T-cell (primary cell): ENCODE data around the gene PRKN. TPM values are rescaled to one million over a fixed set of nuclear protein-coding genes. Genes with fewer than 3 reads are reported as not detected.

Source experiments
- ATAC-seq, 4 experiments: fragments of 200-7000 bp in 3 of 4; fragments of 150-1000 bp in 1 of 4; cut with Tn5 transposase; replicated peaks in 1 of 4; 1 replicate in 3 of 4; 2 replicates in 1 of 4; pipeline ENCODE4 v1.10.0; 2021; ENCODE audit warnings: moderate library complexity in 3 of 4, mild to moderate bottlenecking in 2 of 4, moderate number of reproducible peaks in 1 of 4
- CTCF ChIA-PET, 2 donors: fragments of 300-600 bp; sonication (Branson Sonifier 250); formaldehyde crosslinking; loops; one replicate each; lab custom pipeline; 2022; ENCODE audit warnings: antibody characterized with exemption in 2 of 2; lab: Charles Lee
- POLR2A ChIA-PET, 2 donors: fragments of 300-600 bp; sonication (Branson Sonifier 250); formaldehyde crosslinking; loops; one replicate each; lab custom pipeline; 2022; ENCODE audit warnings: antibody characterized with exemption in 2 of 2; lab: Charles Lee
- DNase-seq, 35 experiments: peaks; one replicate each; pipeline versions ENCODE4 v3.0.0 to v3.0.0-alpha.2; 2013 to 2023
- H3K27ac ChIP-seq: one replicate; pipeline ENCODE4 v1.5.1; 2013; ENCODE audit warnings: low read length
- H3K27me3 ChIP-seq, 2 experiments: replicated peaks in 1 of 2; 1 replicate in 1 of 2; 2 replicates in 1 of 2; pipeline versions ENCODE4 v1.6.1 to v1.7.0; 2013; ENCODE audit warnings: low read length in 1 of 2, mixed read lengths in 1 of 2; ENCODE audit not compliant: control insufficient read depth in 2 of 2, insufficient read depth in 2 of 2; ENCODE audit errors: extremely low read depth in 1 of 2
- H3K36me3 ChIP-seq, 2 donors: 1 replicate in 1 of 2; 2 replicates in 1 of 2; pipeline versions ENCODE4 v1.6.1 to v1.7.0; 2013; ENCODE audit warnings: low read length in 1 of 2; ENCODE audit not compliant: control insufficient read depth in 2 of 2, insufficient read depth in 1 of 2; ENCODE audit errors: extremely low read depth in 1 of 2
- H3K4me1 ChIP-seq, 2 experiments: 1 replicate in 1 of 2; 2 replicates in 1 of 2; pipeline versions ENCODE4 v1.6.1 to v1.7.0; 2013; ENCODE audit warnings: low read length in 2 of 2, mixed read lengths in 1 of 2; ENCODE audit not compliant: insufficient read depth in 2 of 2, control insufficient read depth in 1 of 2; ENCODE audit errors: extremely low read depth in 1 of 2
- H3K4me3 ChIP-seq, 2 donors: 1 replicate in 1 of 2; 2 replicates in 1 of 2; pipeline versions ENCODE4 v1.5.1 to v1.7.0; 2013; ENCODE audit warnings: mild to moderate bottlenecking in 2 of 2, low read length in 1 of 2, moderate library complexity in 1 of 2; ENCODE audit not compliant: control insufficient read depth in 1 of 2; ENCODE audit errors: extremely low read depth in 1 of 2
- H3K9me3 ChIP-seq: 2 replicates; pipeline ENCODE4 v1.7.0; 2013
- H3K27ac Mint-ChIP-seq, 2 donors: one replicate each; pipeline ENCODE4 v1.8.0; 2020 to 2021; ENCODE audit warnings: mild to moderate bottlenecking in 2 of 2, mixed read lengths in 2 of 2
- H3K27me3 Mint-ChIP-seq, 2 donors: one replicate each; pipeline ENCODE4 v1.8.0; 2021 to 2022; ENCODE audit warnings: mixed read lengths in 2 of 2
- H3K36me3 Mint-ChIP-seq: one replicate; pipeline ENCODE4 v1.8.0; 2021; ENCODE audit warnings: mixed read lengths
- H3K4me1 Mint-ChIP-seq, 3 donors: one replicate each; pipeline ENCODE4 v1.8.0; 2020 to 2022; ENCODE audit warnings: mixed read lengths in 3 of 3, mild to moderate bottlenecking in 1 of 3
- H3K4me3 Mint-ChIP-seq, 3 donors: one replicate each; pipeline ENCODE4 v1.8.0; 2020 to 2022; ENCODE audit warnings: mild to moderate bottlenecking in 3 of 3, mixed read lengths in 3 of 3, moderate library complexity in 3 of 3
- H3K9me3 Mint-ChIP-seq, 3 donors: one replicate each; pipeline ENCODE4 v1.8.0; 2020 to 2022; ENCODE audit warnings: mixed read lengths in 3 of 3
- WGBS: methylation state at CpG from one replicate; pipeline ENCODE4 v1.1.5; 2013; ENCODE audit warnings: missing lambda C conversion rate; ENCODE audit not compliant: insufficient coverage; 5-methylcytosine and 5-hydroxymethylcytosine counted together
- total RNA-seq, 35 experiments: library from RNA in 6 of 35; stranded (reverse) in 6 of 35; fragments of 120-200 nt in 1 of 35; gene quantifications; one replicate each; pipeline versions ENCODE4 v1.2.1 to v1.2.4 and lab custom pipeline; 2013 to 2026

The PRKN gene
- total RNA-seq, 5 donors from 2014 or later (not counting 1 experiment from before 2014, with no cell fraction given): 3.4 to 7.7 (median 6.1) TPM

GRCh38 chr6:162313922-162314660 is 413.5 kb downstream of the PRKN start:
- no peak overlapping the region for H3K4me3 ChIP-seq
- H3K27me3 ChIP-seq: no peaks in the 10 kb centered on the region
- H3K36me3 ChIP-seq: no peaks in the 10 kb centered on the region
- Mint-ChIP-seq H3K27me3 (no peaks in the 10 kb centered on the region), H3K4me3 (no peak overlapping the region), H3K36me3 (no peaks in the 10 kb centered on the region), H3K9me3 (peaks cover 3 to 7% (median 7%) of the 10 kb centered on the region in 3 donors), H3K27ac (no peak overlapping the region), H3K4me1 (no peaks in the 10 kb centered on the region)
- H3K4me1 ChIP-seq: no peaks in the 10 kb centered on the region
- ChIA-PET CTCF (no interaction called here), POLR2A (no interaction called here)
- DNase-seq: no peak
- ATAC-seq: no peak
- no peaks in the 10 kb centered on the region for H3K9me3 ChIP-seq
- no CpG with 5 or more reads among the region's 4 CpGs for WGBS
- no peak overlapping the region for H3K27ac ChIP-seq

GRCh38 chr6:162307865-162308264 is 419.7 kb downstream of the PRKN start:
- Histone ChIP-seq H3K27ac (no peak overlapping the region), H3K4me1 (no peaks in the 10 kb centered on the region), H3K9me3 (no peaks in the 10 kb centered on the region), H3K4me3 (no peak overlapping the region), H3K36me3 (no peaks in the 10 kb centered on the region), H3K27me3 (no peaks in the 10 kb centered on the region)
- no peaks in the 10 kb centered on the region for H3K4me1 Mint-ChIP-seq
- no peak overlapping the region for H3K27ac Mint-ChIP-seq
- ChIA-PET POLR2A (no interaction called here), CTCF (no interaction called here)
- no peaks in the 10 kb centered on the region for H3K27me3 Mint-ChIP-seq
- WGBS: 76% methylated on average over 3 of the region's 5 CpGs
- ATAC-seq (no peak), DNase-seq (no peak)
- H3K9me3 Mint-ChIP-seq: peaks cover 0 to 3% (median 0%) of the 10 kb centered on the region in 3 donors
- H3K36me3 Mint-ChIP-seq: no peaks in the 10 kb centered on the region
- no peak overlapping the region for H3K4me3 Mint-ChIP-seq

- Histone ChIP-seq H3K9me3 (no peaks in the 10 kb centered on the region), H3K4me3 (no peak overlapping the region), H3K27ac (no peak overlapping the region), H3K36me3 (no peaks in the 10 kb centered on the region), H3K27me3 (no peaks in the 10 kb centered on the region), H3K4me1 (no peaks in the 10 kb centered on the region)
- H3K4me1 Mint-ChIP-seq: no peaks in the 10 kb centered on the region
- WGBS: 72% methylated on average over 4 of the region's 7 CpGs
- H3K9me3 Mint-ChIP-seq: peaks cover 0 to 3% (median 0%) of the 10 kb centered on the region in 3 donors
- H3K27me3 Mint-ChIP-seq: no peaks in the 10 kb centered on the region
- ChIA-PET POLR2A (no interaction called here), CTCF (interaction anchor here in 1 of 2 donors (0.6 kb wide), 1 partner anchor 840 kb away, joined by 3 read pairs; no protein-coding TSS in a partner anchor)
- H3K4me3 Mint-ChIP-seq: no peak overlapping the region
- no peaks in the 10 kb centered on the region for H3K36me3 Mint-ChIP-seq
- H3K27ac Mint-ChIP-seq: no peak overlapping the region
- no peak for ATAC-seq
- no peak for DNase-seq
Observed at GRCh38 chr6:162306616-162307015, 420.9 kb downstream of the PRKN start.

- no peaks in the 10 kb centered on the region for H3K36me3 Mint-ChIP-seq
- H3K9me3 Mint-ChIP-seq: peaks cover 0 to 3% (median 0%) of the 10 kb centered on the region in 3 donors
- Histone ChIP-seq H3K27ac (no peak overlapping the region), H3K4me1 (no peaks in the 10 kb centered on the region), H3K27me3 (no peaks in the 10 kb centered on the region), H3K9me3 (no peaks in the 10 kb centered on the region), H3K36me3 (no peaks in the 10 kb centered on the region), H3K4me3 (no peak overlapping the region)
- no peak overlapping the region for H3K27ac Mint-ChIP-seq
- no peak for DNase-seq
- ATAC-seq: no peak
- 56% methylated on average over 2 of the region's 6 CpGs for WGBS
- no peaks in the 10 kb centered on the region for H3K4me1 Mint-ChIP-seq
- no peak overlapping the region for H3K4me3 Mint-ChIP-seq
- H3K27me3 Mint-ChIP-seq: no peaks in the 10 kb centered on the region
- CTCF ChIA-PET: no interaction called here
- POLR2A ChIA-PET: no interaction called here
Observed at GRCh38 chr6:162301128-162301527, 426.4 kb downstream of the PRKN start.

- ATAC-seq: no peak
- H3K36me3 Mint-ChIP-seq: no peaks in the 10 kb centered on the region
- ChIA-PET CTCF (no interaction called here), POLR2A (no interaction called here)
- no peaks in the 10 kb centered on the region for H3K9me3 ChIP-seq
- no peaks in the 10 kb centered on the region for H3K4me1 ChIP-seq
- H3K27ac ChIP-seq: no peak overlapping the region
- no peak overlapping the region for H3K4me3 ChIP-seq
- H3K36me3 ChIP-seq: no peaks in the 10 kb centered on the region
- DNase-seq: no peak
- no peaks in the 10 kb centered on the region for H3K27me3 ChIP-seq
- H3K27me3 Mint-ChIP-seq: no peaks in the 10 kb centered on the region
- no peak overlapping the region for H3K4me3 Mint-ChIP-seq
- H3K4me1 Mint-ChIP-seq: no peaks in the 10 kb centered on the region
- H3K9me3 Mint-ChIP-seq: peaks cover 0 to 2% (median 0%) of the 10 kb centered on the region in 3 donors
- WGBS: 57% methylated on average over 1 of the region's 4 CpGs
- no peak overlapping the region for H3K27ac Mint-ChIP-seq
Observed at GRCh38 chr6:162294029-162294428, 433.5 kb downstream of the PRKN start.

GRCh38 chr6:162292915-162293314 is 434.7 kb downstream of the PRKN start:
- no peaks in the 10 kb centered on the region for H3K4me1 Mint-ChIP-seq
- DNase-seq: no peak
- no peaks in the 10 kb centered on the region for H3K27me3 Mint-ChIP-seq
- H3K36me3 ChIP-seq: no peaks in the 10 kb centered on the region
- H3K4me1 ChIP-seq: no peaks in the 10 kb centered on the region
- H3K9me3 ChIP-seq: no peaks in the 10 kb centered on the region
- ChIA-PET CTCF (no interaction called here), POLR2A (no interaction called here)
- no peaks in the 10 kb centered on the region for H3K36me3 Mint-ChIP-seq
- no peak overlapping the region for H3K27ac ChIP-seq
- no peak overlapping the region for H3K27ac Mint-ChIP-seq
- no peak for ATAC-seq
- no peaks in the 10 kb centered on the region for H3K27me3 ChIP-seq
- peaks cover 0 to 3% (median 0%) of the 10 kb centered on the region in 3 donors for H3K9me3 Mint-ChIP-seq
- 67% methylated on average over 1 of the region's 2 CpGs for WGBS
- no peak overlapping the region for H3K4me3 Mint-ChIP-seq
- H3K4me3 ChIP-seq: no peak overlapping the region
